SU-DHL-6 (cell line): ENCODE measurements around the gene RAD9A.

Source experiments
- H2AFZ ChIP-seq: fragments of 200-600 bp; sonication (generic); 2 replicates; pipeline ENCODE4 v1.6.1; 2014; ENCODE audit warnings: low read depth, mild to moderate bottlenecking, moderate library complexity, mixed read lengths, antibody characterized with exemption, low read length; ENCODE audit not compliant: severe bottlenecking
- H3F3A ChIP-seq: fragments of 200-600 bp; shearing (Covaris generic); 2 replicates; pipeline ENCODE4 v1.6.0; 2016; ENCODE audit warnings: antibody characterized with exemption, mild to moderate bottlenecking; ENCODE audit not compliant: insufficient read depth
- H3K27ac ChIP-seq: fragments of 200-600 bp; sonication (generic); 2 replicates; pipeline ENCODE4 v1.5.1; 2016; ENCODE audit warnings: low read depth, mild to moderate bottlenecking, low read length, moderate library complexity, mixed read lengths
- H3K27me3 ChIP-seq: fragments of 200-600 bp; sonication (generic), shearing (Covaris generic); 2 replicates; pipeline ENCODE4 v1.6.0; 2014; ENCODE audit warnings: mild to moderate bottlenecking, low read length
- H3K36me3 ChIP-seq: fragments of 200-600 bp; sonication (generic); 2 replicates; pipeline ENCODE4 v1.6.1; 2014; ENCODE audit warnings: mild to moderate bottlenecking, low read length, mixed read lengths
- H3K4me2 ChIP-seq: fragments of 300-600, 200-600 bp; shearing (Covaris generic), sonication (generic); 2 replicates; pipeline ENCODE4 v1.6.0; 2014; ENCODE audit warnings: low read length, low read depth, mild to moderate bottlenecking; ENCODE audit not compliant: poor library complexity, severe bottlenecking
- H3K4me3 ChIP-seq: fragments of 200-600 bp; sonication (generic); 2 replicates; pipeline ENCODE4 v1.5.1; 2014; ENCODE audit warnings: antibody characterized with exemption, low read length, mild to moderate bottlenecking, mixed read lengths; ENCODE audit not compliant: insufficient read depth, poor library complexity, severe bottlenecking
- H3K79me2 ChIP-seq: fragments of 200-600 bp; sonication (generic); 2 replicates; pipeline ENCODE4 v1.6.1; 2014; ENCODE audit warnings: mild to moderate bottlenecking, low read length, moderate library complexity; ENCODE audit not compliant: insufficient read depth
- H3K9ac ChIP-seq: fragments of 200-600 bp; sonication (generic); 2 replicates; pipeline ENCODE4 v1.7.0; 2014; ENCODE audit warnings: mild to moderate bottlenecking, low read length
- H3K9me2 ChIP-seq: fragments of 200-600 bp; sonication (generic); replicated peaks from 2 replicates; pipeline ENCODE4 v1.6.1; 2014; ENCODE audit warnings: low read length; ENCODE audit not compliant: insufficient read depth
- H3K9me3 ChIP-seq: fragments of 200-600 bp; sonication (generic); 2 replicates; pipeline ENCODE4 v1.6.1; 2014; ENCODE audit warnings: low read length, mixed read lengths; ENCODE audit not compliant: insufficient read depth
- H4K20me1 ChIP-seq: fragments of 200-600 bp; sonication (generic); 2 replicates; pipeline ENCODE4 v1.6.1; 2014; ENCODE audit warnings: low read depth, mild to moderate bottlenecking, antibody characterized with exemption, low read length, moderate library complexity, mixed read lengths
- EZH2phosphoT487 ChIP-seq: fragments of 200-600 bp; sonication (generic), shearing (Covaris generic); conservative IDR thresholded peaks from 2 replicates; pipeline ENCODE4 v1.6.1; 2018; ENCODE audit warnings: mild to moderate bottlenecking, antibody characterized with exemption, low read length, moderate library complexity, mixed read lengths
- TF ChIP-seq, protein P1 (sequence below): fragments of 200-600 bp; sonication (generic); IDR thresholded peaks from one replicate; pipeline ENCODE4 v1.5.1; 2017; ENCODE audit warnings: antibody characterized with exemption, mild to moderate bottlenecking, low read length, moderate library complexity; ENCODE audit not compliant: insufficient read depth, poor library complexity, severe bottlenecking

RAD9A gene

DNA sequence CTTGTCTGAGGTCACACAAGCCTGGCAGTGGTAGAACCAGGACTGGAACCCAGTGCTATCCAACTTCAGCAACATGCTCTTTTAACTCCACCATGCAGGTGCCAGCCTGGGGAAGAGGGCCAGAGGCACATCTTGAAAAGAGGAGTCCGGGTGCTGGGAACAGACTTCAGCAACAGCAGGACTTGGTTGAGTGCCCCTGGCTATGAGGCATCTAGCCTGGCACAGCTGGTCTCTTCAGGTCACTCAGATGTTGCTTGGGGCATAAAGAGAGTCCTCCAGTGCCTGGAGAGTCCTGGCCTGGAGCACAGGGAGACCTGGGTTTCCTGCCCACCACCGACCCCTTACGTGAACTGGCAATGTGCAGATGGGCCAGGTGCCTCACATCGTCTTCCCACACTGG lies 13.2 kb upstream of the RAD9A start:
- TF ChIP-seq EZH2phosphoT487, result no peak
- TF ChIP-seq, protein P1, sequence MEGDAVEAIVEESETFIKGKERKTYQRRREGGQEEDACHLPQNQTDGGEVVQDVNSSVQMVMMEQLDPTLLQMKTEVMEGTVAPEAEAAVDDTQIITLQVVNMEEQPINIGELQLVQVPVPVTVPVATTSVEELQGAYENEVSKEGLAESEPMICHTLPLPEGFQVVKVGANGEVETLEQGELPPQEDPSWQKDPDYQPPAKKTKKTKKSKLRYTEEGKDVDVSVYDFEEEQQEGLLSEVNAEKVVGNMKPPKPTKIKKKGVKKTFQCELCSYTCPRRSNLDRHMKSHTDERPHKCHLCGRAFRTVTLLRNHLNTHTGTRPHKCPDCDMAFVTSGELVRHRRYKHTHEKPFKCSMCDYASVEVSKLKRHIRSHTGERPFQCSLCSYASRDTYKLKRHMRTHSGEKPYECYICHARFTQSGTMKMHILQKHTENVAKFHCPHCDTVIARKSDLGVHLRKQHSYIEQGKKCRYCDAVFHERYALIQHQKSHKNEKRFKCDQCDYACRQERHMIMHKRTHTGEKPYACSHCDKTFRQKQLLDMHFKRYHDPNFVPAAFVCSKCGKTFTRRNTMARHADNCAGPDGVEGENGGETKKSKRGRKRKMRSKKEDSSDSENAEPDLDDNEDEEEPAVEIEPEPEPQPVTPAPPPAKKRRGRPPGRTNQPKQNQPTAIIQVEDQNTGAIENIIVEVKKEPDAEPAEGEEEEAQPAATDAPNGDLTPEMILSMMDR, result no peak
- no peak overlapping the region for H3K9ac ChIP-seq
- no peaks in the 10 kb centered on the region for H3K36me3 ChIP-seq
- no peaks in the 10 kb centered on the region for H3K79me2 ChIP-seq
- H2AFZ ChIP-seq, result no peak overlapping the region
- H3K9me3 ChIP-seq, result no peaks in the 10 kb centered on the region
- H3F3A ChIP-seq, result no peaks in the 10 kb centered on the region
- no peak overlapping the region for H3K4me3 ChIP-seq
- no peaks in the 10 kb centered on the region for H4K20me1 ChIP-seq
- no peak overlapping the region for H3K27ac ChIP-seq
- H3K27me3 ChIP-seq, result no peaks in the 10 kb centered on the region
- no peak overlapping the region for H3K4me2 ChIP-seq
- H3K9me2 ChIP-seq, result no peaks in the 10 kb centered on the region

DNA sequence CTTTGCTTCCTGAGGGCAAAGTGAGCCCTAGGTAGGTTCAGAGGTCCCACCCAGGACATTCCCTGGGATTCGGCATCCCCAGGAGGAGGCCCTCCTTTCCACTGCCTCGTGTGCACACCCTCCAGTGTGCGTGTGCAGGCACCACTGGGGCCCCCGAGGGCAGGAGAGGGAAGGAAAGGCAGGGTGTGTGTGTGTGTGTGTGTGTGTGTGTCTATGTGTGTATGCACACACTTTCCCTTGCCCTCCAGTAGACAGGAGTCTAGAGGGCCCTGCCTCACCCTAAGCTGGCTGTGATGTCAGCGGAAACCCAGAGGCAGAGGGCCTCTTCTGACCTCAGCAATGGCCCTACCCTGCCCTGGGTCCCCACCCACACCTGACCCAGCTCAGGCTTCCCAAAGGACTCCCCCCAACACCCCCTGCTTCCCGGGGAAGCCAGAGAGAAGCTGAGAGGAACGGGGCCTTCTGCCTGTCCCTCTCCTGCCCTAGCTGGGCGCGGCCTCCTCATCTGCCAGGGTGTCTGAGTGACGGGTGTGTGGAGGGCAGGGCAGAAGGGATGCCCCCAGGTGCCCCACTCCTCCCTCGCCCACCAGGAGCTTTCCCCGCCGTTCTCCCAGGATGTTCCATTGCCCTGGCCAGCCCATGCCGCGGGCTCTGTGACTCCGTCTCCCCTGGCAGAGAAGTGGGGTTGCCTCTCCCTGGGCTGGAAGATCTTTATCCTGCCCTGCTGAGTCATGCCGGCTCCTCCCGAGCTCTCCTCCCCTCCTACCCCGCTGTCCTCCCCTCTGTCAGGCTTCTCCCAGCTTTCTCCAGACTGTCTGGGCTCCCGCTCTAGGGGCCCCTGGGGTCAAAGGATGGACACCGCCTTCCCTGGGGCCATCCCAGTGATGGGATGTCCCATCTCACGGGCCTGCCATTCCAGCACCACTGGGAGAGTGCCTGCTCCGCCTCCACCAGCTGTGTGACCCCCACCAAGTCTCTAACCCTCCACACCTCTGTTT lies 12.4 kb upstream of the RAD9A start:
- Histone ChIP-seq H3K27ac (no peak overlapping the region), H3F3A (no peaks in the 10 kb centered on the region), H4K20me1 (no peaks in the 10 kb centered on the region), H3K9ac (no peak overlapping the region), H3K4me2 (no peak overlapping the region), H3K9me2 (no peaks in the 10 kb centered on the region), H3K4me3 (no peak overlapping the region), H3K9me3 (no peaks in the 10 kb centered on the region), H2AFZ (no peak overlapping the region), H3K79me2 (no peaks in the 10 kb centered on the region), H3K36me3 (no peaks in the 10 kb centered on the region), H3K27me3 (no peaks in the 10 kb centered on the region)
- no peak for TF ChIP-seq EZH2phosphoT487
- TF ChIP-seq, protein P1, result no peak

DNA sequence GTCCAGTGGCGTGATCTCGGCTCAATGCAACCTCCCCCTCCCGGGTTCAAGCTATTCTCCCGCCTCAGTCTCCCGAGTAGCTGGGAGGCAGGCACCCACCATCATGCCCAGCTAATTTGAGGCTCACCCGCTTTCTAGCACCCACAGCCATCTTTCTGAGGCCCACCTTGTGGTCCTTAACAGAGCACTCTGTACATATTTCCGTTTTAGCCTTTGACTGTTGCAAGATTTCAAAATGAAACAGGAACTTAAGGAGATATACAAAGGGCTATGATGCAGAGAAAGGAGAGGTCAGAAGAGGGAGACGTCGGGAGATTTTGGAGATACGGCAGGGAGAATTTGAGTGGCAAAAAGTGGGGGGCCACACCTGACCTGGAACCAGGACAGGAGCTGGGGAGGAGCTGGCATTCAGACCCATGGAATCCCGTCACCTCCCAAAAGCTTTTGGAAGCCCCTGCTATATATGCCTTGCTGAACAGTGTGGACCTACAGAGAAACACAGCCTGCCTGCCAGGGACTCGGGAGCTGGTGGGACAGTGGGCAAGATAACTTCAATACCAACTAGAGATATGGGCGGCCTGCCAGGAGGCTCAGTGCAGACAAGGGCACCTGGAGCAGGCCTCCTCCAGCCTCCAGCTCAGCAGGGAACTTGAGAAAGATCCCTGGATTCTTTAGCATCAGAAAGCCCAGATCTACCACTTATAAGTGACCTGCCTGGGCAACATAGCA lies 10.4 kb upstream of the RAD9A start:
- Histone ChIP-seq H2AFZ (peak overlapping the region; percentile 70), H3K4me2 (peak overlapping the region; percentile 38), H3K9me2 (no peaks in the 10 kb centered on the region), H3K79me2 (no peaks in the 10 kb centered on the region), H3K4me3 (no peak overlapping the region), H3K9me3 (no peaks in the 10 kb centered on the region), H4K20me1 (no peaks in the 10 kb centered on the region), H3K9ac (peak overlapping the region; percentile 36), H3F3A (no peaks in the 10 kb centered on the region), H3K27me3 (no peaks in the 10 kb centered on the region), H3K36me3 (no peaks in the 10 kb centered on the region), H3K27ac (peak overlapping the region; percentile 48)
- TF ChIP-seq, protein P1, result no peak
- no peak for TF ChIP-seq EZH2phosphoT487
